Measurements from ENCODE around the gene RXFP2.

DNA sequence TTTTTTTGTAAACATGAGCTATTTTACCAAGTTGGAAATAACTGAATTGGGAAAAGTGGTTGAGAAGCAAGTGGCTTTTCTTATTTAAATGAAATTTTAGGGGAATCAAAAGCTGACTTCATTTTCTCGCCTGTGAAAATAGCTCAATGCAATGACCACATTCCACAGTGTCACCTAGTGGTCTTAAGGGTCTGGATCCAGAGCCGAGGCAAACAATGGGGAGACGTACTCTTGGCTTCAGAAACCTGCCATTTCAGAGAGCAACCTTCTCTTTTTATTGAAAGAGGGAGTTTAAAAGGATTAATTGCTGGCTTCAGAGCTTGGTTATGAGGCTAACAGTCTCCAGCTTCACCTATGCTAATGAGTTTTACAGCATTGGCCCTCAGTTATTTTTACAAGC, 39.7 kb upstream of the RXFP2 start:
- TF ChIP-seq, protein P1, sequence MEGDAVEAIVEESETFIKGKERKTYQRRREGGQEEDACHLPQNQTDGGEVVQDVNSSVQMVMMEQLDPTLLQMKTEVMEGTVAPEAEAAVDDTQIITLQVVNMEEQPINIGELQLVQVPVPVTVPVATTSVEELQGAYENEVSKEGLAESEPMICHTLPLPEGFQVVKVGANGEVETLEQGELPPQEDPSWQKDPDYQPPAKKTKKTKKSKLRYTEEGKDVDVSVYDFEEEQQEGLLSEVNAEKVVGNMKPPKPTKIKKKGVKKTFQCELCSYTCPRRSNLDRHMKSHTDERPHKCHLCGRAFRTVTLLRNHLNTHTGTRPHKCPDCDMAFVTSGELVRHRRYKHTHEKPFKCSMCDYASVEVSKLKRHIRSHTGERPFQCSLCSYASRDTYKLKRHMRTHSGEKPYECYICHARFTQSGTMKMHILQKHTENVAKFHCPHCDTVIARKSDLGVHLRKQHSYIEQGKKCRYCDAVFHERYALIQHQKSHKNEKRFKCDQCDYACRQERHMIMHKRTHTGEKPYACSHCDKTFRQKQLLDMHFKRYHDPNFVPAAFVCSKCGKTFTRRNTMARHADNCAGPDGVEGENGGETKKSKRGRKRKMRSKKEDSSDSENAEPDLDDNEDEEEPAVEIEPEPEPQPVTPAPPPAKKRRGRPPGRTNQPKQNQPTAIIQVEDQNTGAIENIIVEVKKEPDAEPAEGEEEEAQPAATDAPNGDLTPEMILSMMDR (IDR thresholded peaks at IDR 0.05) = no peak
- no peak for TF ChIP-seq POLR2A (IDR thresholded peaks at IDR 0.05)
